Testis (tissue), 2 donors: ENCODE measurements around the gene GAD2.

ENCODE experiments used
- CTCF ChIP-seq, 3 experiments: fragments of 450-650 bp in 2 of 3; fragments of 200-600 bp in 1 of 3; sonication (generic) in 1 of 3; IDR thresholded peaks; one replicate each; pipeline ENCODE4 v1.5.1; 2016 to 2019; ENCODE audit warnings: antibody characterized with exemption in 3 of 3, mild to moderate bottlenecking in 2 of 3, moderate library complexity in 1 of 3
- POLR2A ChIP-seq: fragments of 450-650 bp; IDR thresholded peaks from one replicate; pipeline ENCODE4 v1.6.1; 2017; ENCODE audit warnings: antibody characterized with exemption, mild to moderate bottlenecking, moderate library complexity

GRCh38 chr10:26198119-26198518 is 18.5 kb upstream of the GAD2 start:
- no peak for TF ChIP-seq POLR2A
- no peak for TF ChIP-seq CTCF (IDR thresholded peaks at IDR 0.05)
